GM12878 (cell line): ENCODE data around the gene SULF2. TPM values are rescaled to one million over a fixed set of nuclear protein-coding genes. Genes with fewer than 3 reads are reported as not detected.

Experiments
- ATAC-seq: fragments of 200-7000 bp; cut with Tn5 transposase; 3 replicates; pipeline ENCODE4 v1.9.1; 2020; ENCODE audit warnings: mild to moderate bottlenecking, moderate library complexity
- BruUV-seq: library from RNA; stranded (reverse); fragments of 400-500 nt; replicated peaks from 2 replicates; lab custom pipeline; 2021; lab: Mats Ljungman, UMichigan
- CTCF ChIA-PET: fragments of 300-600 bp; sonication (Branson Sonifier 250); formaldehyde crosslinking; extraction: SDS; loops from one replicate; lab custom pipeline; 2021; ENCODE audit warnings: inconsistent platforms; lab: Yijun Ruan, JAX
- POLR2A ChIA-PET: fragments of 350-600 bp; formaldehyde crosslinking; extraction: SDS; loops from one replicate; lab custom pipeline; 2021; ENCODE audit warnings: inconsistent platforms; lab: Charles Lee
- RAD21 ChIA-PET: fragments of 300-600 bp; sonication (Branson Sonifier 250); formaldehyde crosslinking; loops from one replicate; lab custom pipeline; 2023; ENCODE audit warnings: antibody characterized with exemption; ENCODE audit not compliant: unreplicated experiment; lab: Charles Lee
- SMC1A ChIA-PET: fragments of 300-600 bp; sonication (Branson Sonifier 250); formaldehyde crosslinking; loops from one replicate; lab custom pipeline; 2023; ENCODE audit not compliant: unreplicated experiment, uncharacterized antibody; lab: Charles Lee
- DNase-seq: peaks from one replicate; pipeline ENCODE4 v3.0.0-alpha.2; 2011; ENCODE audit warnings: low read depth, low spot score
- FAIRE-seq: peaks from 3 replicates; lab custom pipeline; 2011; peaks lifted over from hg19 to GRCh38; lab: Jason Lieb, UNC
- H2AFZ ChIP-seq: 2 replicates; pipeline ENCODE4 v1.6.0; 2011; ENCODE audit warnings: low read depth, low read length, control low read depth; ENCODE audit not compliant: control insufficient read depth
- H3K27ac ChIP-seq: 2 replicates; pipeline ENCODE4 v1.5.1; 2011; ENCODE audit warnings: control low read depth; ENCODE audit not compliant: control insufficient read depth, insufficient read depth
- H3K27me3 ChIP-seq, 2 experiments: replicated peaks in 1 of 2; 2 replicates each; pipeline versions ENCODE4 v1.6.0 to v1.6.1; 2011; ENCODE audit warnings: low read length in 1 of 2; ENCODE audit not compliant: control insufficient read depth in 2 of 2, insufficient read depth in 2 of 2
- H3K36me3 ChIP-seq, 2 experiments: 2 replicates each; pipeline ENCODE4 v1.5.1; 2011; ENCODE audit warnings: low read length in 1 of 2; ENCODE audit not compliant: control insufficient read depth in 2 of 2, insufficient read depth in 2 of 2
- H3K4me1 ChIP-seq: 2 replicates; pipeline ENCODE4 v1.6.1; 2011; ENCODE audit warnings: mild to moderate bottlenecking, low read length, moderate library complexity, mixed read lengths; ENCODE audit not compliant: control insufficient read depth, insufficient read depth
- H3K4me2 ChIP-seq: 2 replicates; pipeline ENCODE4 v1.6.0; 2011; ENCODE audit warnings: control low read depth; ENCODE audit not compliant: control insufficient read depth, insufficient read depth
- H3K4me3 ChIP-seq: fragments of 200-600 bp; sonication (generic); 2 replicates; pipeline ENCODE4 v1.5.1; 2016
- H3K79me2 ChIP-seq: 2 replicates; pipeline ENCODE4 v1.6.0; 2011; ENCODE audit warnings: low read length; ENCODE audit not compliant: control insufficient read depth, insufficient read depth
- H3K9ac ChIP-seq: 2 replicates; pipeline ENCODE4 v1.8.0; 2011; ENCODE audit warnings: low read length, control low read depth, mixed read lengths; ENCODE audit not compliant: control insufficient read depth, insufficient read depth
- H3K9me3 ChIP-seq: replicated peaks from 3 replicates; pipeline ENCODE4 v1.5.1; 2011; ENCODE audit warnings: mild to moderate bottlenecking, low read length; ENCODE audit not compliant: control insufficient read depth, insufficient read depth
- H4K20me1 ChIP-seq: 2 replicates; pipeline ENCODE4 v1.6.0; 2011; ENCODE audit not compliant: control insufficient read depth, insufficient read depth
- GABPA ChIP-seq: IDR thresholded peaks from 2 replicates; pipeline ENCODE4 v1.6.1; 2014; ENCODE audit warnings: antibody characterized with exemption, low read depth, mild to moderate bottlenecking, inconsistent platforms
- IKZF1 ChIP-seq: fragments of 450-650 bp; conservative IDR thresholded peaks from 2 replicates; pipeline ENCODE4 v1.6.1; 2017; ENCODE audit warnings: antibody characterized with exemption, mild to moderate bottlenecking
- TCF3 ChIP-seq: IDR thresholded peaks from 2 replicates; pipeline ENCODE4 v1.6.1; 2012; ENCODE audit warnings: low read depth, mild to moderate bottlenecking, low read length, borderline replicate concordance; ENCODE audit not compliant: insufficient read depth
- WGBS: methylation state at CpG from one replicate; pipeline ENCODE4 v1.1.6; 2016; ENCODE audit warnings: low lambda C conversion rate; ENCODE audit not compliant: insufficient replicate concordance, insufficient coverage; ENCODE audit errors: missing lambda C conversion rate; 5-methylcytosine and 5-hydroxymethylcytosine counted together
- in situ Hi-C: fragments of 300-500 bp; cut with MboI; formaldehyde crosslinking; loops from 9 replicates; pipeline ENCODE4 v1.14.3; 2018; ENCODE audit warnings: mixed read lengths
- intact Hi-C: fragments of 100-400 bp; cut with micrococcal nuclease; formaldehyde crosslinking; loops from one replicate; pipeline ENCODE4 v1.14.2; 2022; ENCODE audit not compliant: unreplicated experiment
- polyA plus RNA-seq, 11 experiments: library from polyadenylated mRNA; depleted of rRNA in 4 of 11; unstranded in 6 of 11; stranded (reverse) in 5 of 11; fragments of >200 nt; fragmentation: Nextera tagmentation in 4 of 11; fragmentation: Illumina TruSeq in 1 of 11; extraction: Ambion mirVana in 4 of 11; extraction: Trizol in 1 of 11; gene quantifications; 1 replicate in 1 of 11; 2 replicates in 10 of 11; pipeline versions ENCODE4 v1.2.1 to v1.2.3, GENCODE V29; 2011 to 2016; ENCODE audit warnings: inconsistent platforms in 2 of 11, missing spikeins in 2 of 11, low read depth in 1 of 11
- total RNA-seq, 4 experiments: library from RNA; depleted of rRNA in 3 of 4; stranded (reverse); fragments of >200 nt in 3 of 4; fragmentation: Illumina TruSeq in 1 of 4; extraction: Trizol in 1 of 4; gene quantifications; 2 replicates each; pipeline versions ENCODE4 v1.2.1 to v1.2.3, GENCODE V29; 2013 to 2021
- TF ChIP-seq, protein P1 (sequence below): fragments of 450-650 bp; IDR thresholded peaks from 2 replicates; pipeline ENCODE4 v1.6.1; 2016; ENCODE audit warnings: mild to moderate bottlenecking
- TF ChIP-seq, protein P2 (sequence below): fragments of 450-650 bp; IDR thresholded peaks from 2 replicates; pipeline ENCODE4 v1.6.1; 2017; ENCODE audit warnings: mild to moderate bottlenecking, moderate library complexity

SULF2 gene
- total and polyA plus RNA-seq, 10 of the 15 experiments (the other 5 are each of a cell fraction or from before 2014, with no cell fraction given) = 0.69 to 4.1 (median 1.6) TPM

GRCh38 chr20:47770935-47771334, 14.3 kb downstream of the SULF2 start:
- no peak for FAIRE-seq
- TF ChIP-seq TCF3 (no peak), GABPA (no peak)
- TF ChIP-seq, protein P1, sequence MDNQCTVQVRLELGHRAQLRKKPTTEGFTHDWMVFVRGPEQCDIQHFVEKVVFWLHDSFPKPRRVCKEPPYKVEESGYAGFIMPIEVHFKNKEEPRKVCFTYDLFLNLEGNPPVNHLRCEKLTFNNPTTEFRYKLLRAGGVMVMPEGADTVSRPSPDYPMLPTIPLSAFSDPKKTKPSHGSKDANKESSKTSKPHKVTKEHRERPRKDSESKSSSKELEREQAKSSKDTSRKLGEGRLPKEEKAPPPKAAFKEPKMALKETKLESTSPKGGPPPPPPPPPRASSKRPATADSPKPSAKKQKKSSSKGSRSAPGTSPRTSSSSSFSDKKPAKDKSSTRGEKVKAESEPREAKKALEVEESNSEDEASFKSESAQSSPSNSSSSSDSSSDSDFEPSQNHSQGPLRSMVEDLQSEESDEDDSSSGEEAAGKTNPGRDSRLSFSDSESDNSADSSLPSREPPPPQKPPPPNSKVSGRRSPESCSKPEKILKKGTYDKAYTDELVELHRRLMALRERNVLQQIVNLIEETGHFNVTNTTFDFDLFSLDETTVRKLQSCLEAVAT = no peak
- TF ChIP-seq, all 136 proteins: peak for 0
- ATAC-seq (no peak), DNase-seq (no peak)
- Histone ChIP-seq H4K20me1 (no peaks in the 10 kb centered on the region), H3K4me3 (no peak overlapping the region), H3K9me3 (no peaks in the 10 kb centered on the region; the same call in 2 of the 3 replicates), H3K4me1 (peaks cover 5% of the 10 kb centered on the region), H3K27me3 (no peaks in the 10 kb centered on the region; a peak in 1 of 4 replicates), H2AFZ (no peak overlapping the region), H3K79me2 (no peaks in the 10 kb centered on the region), H3K27ac (no peak overlapping the region), H3K36me3 (no peaks in the 10 kb centered on the region), H3K4me2 (no peak overlapping the region), H3K9ac (no peak overlapping the region)
- CTCF ChIA-PET = interaction anchor here (1.3 kb wide), 1 partner anchor 46 kb away, joined by 4 read pairs; no protein-coding TSS in a partner anchor
- RAD21 ChIA-PET = no interaction called here
- BruUV-seq = no TSS peak
- in situ Hi-C loops (no loop called here), intact Hi-C loops (no loop called here)
- 35% methylated on average over 11 of the region's 12 CpGs for WGBS
- POLR2A ChIA-PET = no interaction called here
- SMC1A ChIA-PET = no interaction called here

- H3K79me2 ChIP-seq = no peaks in the 10 kb centered on the region
- CTCF ChIA-PET = no interaction called here
- H3K4me2 ChIP-seq = no peak overlapping the region
- SMC1A ChIA-PET = no interaction called here
- H4K20me1 ChIP-seq = no peaks in the 10 kb centered on the region
- no peak overlapping the region for H3K27ac ChIP-seq
- no peaks in the 10 kb centered on the region for H3K36me3 ChIP-seq
- WGBS = 41% methylated on average over 16 of the region's 16 CpGs
- POLR2A ChIA-PET = no interaction called here
- in situ Hi-C loops = no loop called here
- H3K4me3 ChIP-seq = no peak overlapping the region
- ATAC-seq (0 out of 3 replicates have a peak, but pooled peaks have one; percentile 18), FAIRE-seq (no peak), DNase-seq (no peak)
- no peak overlapping the region for H2AFZ ChIP-seq
- H3K27me3 ChIP-seq = peaks cover 0 to 2% of the 10 kb centered on the region in 2 experiments; a peak in 3 of 4 replicates
- H3K9ac ChIP-seq = no peak overlapping the region
- RAD21 ChIA-PET = no interaction called here
- no TSS peak for BruUV-seq
- intact Hi-C loops = no loop called here
- H3K9me3 ChIP-seq = no peaks in the 10 kb centered on the region; the same call in 2 of the 3 replicates
- H3K4me1 ChIP-seq = peaks cover 5% of the 10 kb centered on the region
- TF ChIP-seq IKZF1 = peak; percentile 43; the same call in 1 of the 2 replicates
- TF ChIP-seq, protein P2, sequence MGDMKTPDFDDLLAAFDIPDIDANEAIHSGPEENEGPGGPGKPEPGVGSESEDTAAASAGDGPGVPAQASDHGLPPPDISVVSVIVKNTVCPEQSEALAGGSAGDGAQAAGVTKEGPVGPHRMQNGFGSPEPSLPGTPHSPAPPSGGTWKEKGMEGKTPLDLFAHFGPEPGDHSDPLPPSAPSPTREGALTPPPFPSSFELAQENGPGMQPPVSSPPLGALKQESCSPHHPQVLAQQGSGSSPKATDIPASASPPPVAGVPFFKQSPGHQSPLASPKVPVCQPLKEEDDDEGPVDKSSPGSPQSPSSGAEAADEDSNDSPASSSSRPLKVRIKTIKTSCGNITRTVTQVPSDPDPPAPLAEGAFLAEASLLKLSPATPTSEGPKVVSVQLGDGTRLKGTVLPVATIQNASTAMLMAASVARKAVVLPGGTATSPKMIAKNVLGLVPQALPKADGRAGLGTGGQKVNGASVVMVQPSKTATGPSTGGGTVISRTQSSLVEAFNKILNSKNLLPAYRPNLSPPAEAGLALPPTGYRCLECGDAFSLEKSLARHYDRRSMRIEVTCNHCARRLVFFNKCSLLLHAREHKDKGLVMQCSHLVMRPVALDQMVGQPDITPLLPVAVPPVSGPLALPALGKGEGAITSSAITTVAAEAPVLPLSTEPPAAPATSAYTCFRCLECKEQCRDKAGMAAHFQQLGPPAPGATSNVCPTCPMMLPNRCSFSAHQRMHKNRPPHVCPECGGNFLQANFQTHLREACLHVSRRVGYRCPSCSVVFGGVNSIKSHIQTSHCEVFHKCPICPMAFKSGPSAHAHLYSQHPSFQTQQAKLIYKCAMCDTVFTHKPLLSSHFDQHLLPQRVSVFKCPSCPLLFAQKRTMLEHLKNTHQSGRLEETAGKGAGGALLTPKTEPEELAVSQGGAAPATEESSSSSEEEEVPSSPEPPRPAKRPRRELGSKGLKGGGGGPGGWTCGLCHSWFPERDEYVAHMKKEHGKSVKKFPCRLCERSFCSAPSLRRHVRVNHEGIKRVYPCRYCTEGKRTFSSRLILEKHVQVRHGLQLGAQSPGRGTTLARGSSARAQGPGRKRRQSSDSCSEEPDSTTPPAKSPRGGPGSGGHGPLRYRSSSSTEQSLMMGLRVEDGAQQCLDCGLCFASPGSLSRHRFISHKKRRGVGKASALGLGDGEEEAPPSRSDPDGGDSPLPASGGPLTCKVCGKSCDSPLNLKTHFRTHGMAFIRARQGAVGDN = peak; percentile 71
Observed at GRCh38 chr20:47768016-47768824, 17.1 kb downstream of the SULF2 start.
